K562 (cell line): ENCODE data around the gene TXNRD3.

Experiments
- CBX1 ChIP-seq: sonication (generic); IDR thresholded peaks from 2 replicates; pipeline ENCODE4 v1.6.1; 2016; ENCODE audit warnings: antibody characterized with exemption, low read depth, mild to moderate bottlenecking
- CTCF ChIP-seq, 3 experiments: IDR thresholded peaks in 2 of 3; conservative IDR thresholded peaks in 1 of 3; 2 replicates each; pipeline ENCODE4 v1.5.1; 2011 to 2012; ENCODE audit warnings: low read length in 3 of 3, mild to moderate bottlenecking in 3 of 3, control low read depth in 2 of 3, improper control_type of control experiment in 1 of 3, inconsistent platforms in 1 of 3, low read depth in 1 of 3, mixed read lengths in 1 of 3, moderate library complexity in 1 of 3; ENCODE audit not compliant: insufficient read depth in 2 of 3
- EWSR1 ChIP-seq: fragments of 450-650 bp; IDR thresholded peaks from 2 replicates; pipeline ENCODE4 v1.6.1; 2018; ENCODE audit warnings: borderline replicate concordance, mild to moderate bottlenecking, low read depth, moderate library complexity; ENCODE audit not compliant: partially characterized antibody
- POLR2A ChIP-seq: fragments of 450-650 bp; conservative IDR thresholded peaks from 2 replicates; pipeline ENCODE4 v1.6.1; 2016
- SMARCA4 ChIP-seq: fragments of 450-650 bp; IDR thresholded peaks from 2 replicates; pipeline ENCODE4 v1.6.1; 2016
- TF ChIP-seq, protein P1 (sequence below): fragments of 450-650 bp; IDR thresholded peaks from 2 replicates; pipeline ENCODE4 v1.6.1; 2016; ENCODE audit warnings: mild to moderate bottlenecking, moderate library complexity

- TF ChIP-seq, protein P1, sequence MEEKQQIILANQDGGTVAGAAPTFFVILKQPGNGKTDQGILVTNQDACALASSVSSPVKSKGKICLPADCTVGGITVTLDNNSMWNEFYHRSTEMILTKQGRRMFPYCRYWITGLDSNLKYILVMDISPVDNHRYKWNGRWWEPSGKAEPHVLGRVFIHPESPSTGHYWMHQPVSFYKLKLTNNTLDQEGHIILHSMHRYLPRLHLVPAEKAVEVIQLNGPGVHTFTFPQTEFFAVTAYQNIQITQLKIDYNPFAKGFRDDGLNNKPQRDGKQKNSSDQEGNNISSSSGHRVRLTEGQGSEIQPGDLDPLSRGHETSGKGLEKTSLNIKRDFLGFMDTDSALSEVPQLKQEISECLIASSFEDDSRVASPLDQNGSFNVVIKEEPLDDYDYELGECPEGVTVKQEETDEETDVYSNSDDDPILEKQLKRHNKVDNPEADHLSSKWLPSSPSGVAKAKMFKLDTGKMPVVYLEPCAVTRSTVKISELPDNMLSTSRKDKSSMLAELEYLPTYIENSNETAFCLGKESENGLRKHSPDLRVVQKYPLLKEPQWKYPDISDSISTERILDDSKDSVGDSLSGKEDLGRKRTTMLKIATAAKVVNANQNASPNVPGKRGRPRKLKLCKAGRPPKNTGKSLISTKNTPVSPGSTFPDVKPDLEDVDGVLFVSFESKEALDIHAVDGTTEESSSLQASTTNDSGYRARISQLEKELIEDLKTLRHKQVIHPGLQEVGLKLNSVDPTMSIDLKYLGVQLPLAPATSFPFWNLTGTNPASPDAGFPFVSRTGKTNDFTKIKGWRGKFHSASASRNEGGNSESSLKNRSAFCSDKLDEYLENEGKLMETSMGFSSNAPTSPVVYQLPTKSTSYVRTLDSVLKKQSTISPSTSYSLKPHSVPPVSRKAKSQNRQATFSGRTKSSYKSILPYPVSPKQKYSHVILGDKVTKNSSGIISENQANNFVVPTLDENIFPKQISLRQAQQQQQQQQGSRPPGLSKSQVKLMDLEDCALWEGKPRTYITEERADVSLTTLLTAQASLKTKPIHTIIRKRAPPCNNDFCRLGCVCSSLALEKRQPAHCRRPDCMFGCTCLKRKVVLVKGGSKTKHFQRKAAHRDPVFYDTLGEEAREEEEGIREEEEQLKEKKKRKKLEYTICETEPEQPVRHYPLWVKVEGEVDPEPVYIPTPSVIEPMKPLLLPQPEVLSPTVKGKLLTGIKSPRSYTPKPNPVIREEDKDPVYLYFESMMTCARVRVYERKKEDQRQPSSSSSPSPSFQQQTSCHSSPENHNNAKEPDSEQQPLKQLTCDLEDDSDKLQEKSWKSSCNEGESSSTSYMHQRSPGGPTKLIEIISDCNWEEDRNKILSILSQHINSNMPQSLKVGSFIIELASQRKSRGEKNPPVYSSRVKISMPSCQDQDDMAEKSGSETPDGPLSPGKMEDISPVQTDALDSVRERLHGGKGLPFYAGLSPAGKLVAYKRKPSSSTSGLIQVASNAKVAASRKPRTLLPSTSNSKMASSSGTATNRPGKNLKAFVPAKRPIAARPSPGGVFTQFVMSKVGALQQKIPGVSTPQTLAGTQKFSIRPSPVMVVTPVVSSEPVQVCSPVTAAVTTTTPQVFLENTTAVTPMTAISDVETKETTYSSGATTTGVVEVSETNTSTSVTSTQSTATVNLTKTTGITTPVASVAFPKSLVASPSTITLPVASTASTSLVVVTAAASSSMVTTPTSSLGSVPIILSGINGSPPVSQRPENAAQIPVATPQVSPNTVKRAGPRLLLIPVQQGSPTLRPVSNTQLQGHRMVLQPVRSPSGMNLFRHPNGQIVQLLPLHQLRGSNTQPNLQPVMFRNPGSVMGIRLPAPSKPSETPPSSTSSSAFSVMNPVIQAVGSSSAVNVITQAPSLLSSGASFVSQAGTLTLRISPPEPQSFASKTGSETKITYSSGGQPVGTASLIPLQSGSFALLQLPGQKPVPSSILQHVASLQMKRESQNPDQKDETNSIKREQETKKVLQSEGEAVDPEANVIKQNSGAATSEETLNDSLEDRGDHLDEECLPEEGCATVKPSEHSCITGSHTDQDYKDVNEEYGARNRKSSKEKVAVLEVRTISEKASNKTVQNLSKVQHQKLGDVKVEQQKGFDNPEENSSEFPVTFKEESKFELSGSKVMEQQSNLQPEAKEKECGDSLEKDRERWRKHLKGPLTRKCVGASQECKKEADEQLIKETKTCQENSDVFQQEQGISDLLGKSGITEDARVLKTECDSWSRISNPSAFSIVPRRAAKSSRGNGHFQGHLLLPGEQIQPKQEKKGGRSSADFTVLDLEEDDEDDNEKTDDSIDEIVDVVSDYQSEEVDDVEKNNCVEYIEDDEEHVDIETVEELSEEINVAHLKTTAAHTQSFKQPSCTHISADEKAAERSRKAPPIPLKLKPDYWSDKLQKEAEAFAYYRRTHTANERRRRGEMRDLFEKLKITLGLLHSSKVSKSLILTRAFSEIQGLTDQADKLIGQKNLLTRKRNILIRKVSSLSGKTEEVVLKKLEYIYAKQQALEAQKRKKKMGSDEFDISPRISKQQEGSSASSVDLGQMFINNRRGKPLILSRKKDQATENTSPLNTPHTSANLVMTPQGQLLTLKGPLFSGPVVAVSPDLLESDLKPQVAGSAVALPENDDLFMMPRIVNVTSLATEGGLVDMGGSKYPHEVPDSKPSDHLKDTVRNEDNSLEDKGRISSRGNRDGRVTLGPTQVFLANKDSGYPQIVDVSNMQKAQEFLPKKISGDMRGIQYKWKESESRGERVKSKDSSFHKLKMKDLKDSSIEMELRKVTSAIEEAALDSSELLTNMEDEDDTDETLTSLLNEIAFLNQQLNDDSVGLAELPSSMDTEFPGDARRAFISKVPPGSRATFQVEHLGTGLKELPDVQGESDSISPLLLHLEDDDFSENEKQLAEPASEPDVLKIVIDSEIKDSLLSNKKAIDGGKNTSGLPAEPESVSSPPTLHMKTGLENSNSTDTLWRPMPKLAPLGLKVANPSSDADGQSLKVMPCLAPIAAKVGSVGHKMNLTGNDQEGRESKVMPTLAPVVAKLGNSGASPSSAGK: no peak
- TF ChIP-seq EWSR1 (no peak), CTCF (IDR thresholded peaks at IDR 0.05 in 2 of 3, conservative IDR thresholded peaks at IDR 0.05 in 1 of 3; ENCODE audit: insufficient read depth in 2 of 3, low read depth in 1 of 3, low read length in 3 of 3) (no peak), CBX1 (no peak), POLR2A (no peak), SMARCA4 (no peak)
These were observed 1.6 kb upstream of the TXNRD3 start for GRCh38 chr3:126656371-126657134.
